Adrenal gland (tissue), 5 donors: ENCODE data around the gene CPLANE2.

Experiments used
- POLR2A ChIP-seq, 2 donors: fragments of 450-650 bp; IDR thresholded peaks; one replicate each; pipeline ENCODE4 v1.6.1; 2017; ENCODE audit warnings: antibody characterized with exemption in 2 of 2, mild to moderate bottlenecking in 2 of 2, moderate library complexity in 1 of 2
- TF ChIP-seq, protein P1 (sequence below), 6 experiments: fragments of 450-650 bp in 4 of 6; fragments of 200-600 bp in 2 of 6; sonication (generic) in 1 of 6; IDR thresholded peaks; 1 replicate in 5 of 6; 2 replicates in 1 of 6; pipeline versions ENCODE4 v1.5.1 to v1.8.0; 2016 to 2021; ENCODE audit warnings: antibody characterized with exemption in 6 of 6, mild to moderate bottlenecking in 2 of 6, moderate library complexity in 1 of 6
- donor health status: DM: no; HTN: no; CAD: no.

DNA sequence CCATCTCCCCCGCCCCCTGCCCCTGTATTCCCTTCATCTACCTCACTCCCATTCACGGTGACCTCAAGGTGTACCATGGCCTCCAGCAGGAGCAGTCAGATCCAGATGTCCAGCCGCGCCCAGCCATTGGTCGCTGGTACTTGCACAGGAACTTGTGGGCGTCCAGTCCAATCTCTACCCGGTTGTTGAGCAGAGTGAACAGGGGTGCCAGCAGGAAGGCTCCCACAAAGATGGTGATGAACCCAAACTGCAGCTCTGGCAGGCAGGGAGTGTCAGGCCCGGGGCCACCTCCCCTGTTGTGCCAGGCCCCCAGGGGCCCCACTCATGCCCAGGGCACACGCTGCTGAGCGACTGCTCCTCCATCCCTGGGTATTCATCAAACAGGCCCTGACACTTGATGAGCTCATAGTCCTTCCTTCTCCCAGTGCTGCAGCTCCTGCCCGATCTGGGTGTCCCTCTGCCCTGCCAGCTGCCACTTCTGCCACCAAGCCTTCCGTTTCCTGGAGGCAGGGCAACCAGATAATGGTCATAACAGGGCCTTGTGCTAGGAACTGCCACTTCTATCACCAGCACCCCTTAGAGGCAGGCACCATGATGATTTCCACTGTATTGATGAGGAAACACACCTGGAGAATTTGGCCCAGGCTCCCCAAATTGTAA is 18.8 kb downstream of the CPLANE2 start:
- TF ChIP-seq, protein P1, sequence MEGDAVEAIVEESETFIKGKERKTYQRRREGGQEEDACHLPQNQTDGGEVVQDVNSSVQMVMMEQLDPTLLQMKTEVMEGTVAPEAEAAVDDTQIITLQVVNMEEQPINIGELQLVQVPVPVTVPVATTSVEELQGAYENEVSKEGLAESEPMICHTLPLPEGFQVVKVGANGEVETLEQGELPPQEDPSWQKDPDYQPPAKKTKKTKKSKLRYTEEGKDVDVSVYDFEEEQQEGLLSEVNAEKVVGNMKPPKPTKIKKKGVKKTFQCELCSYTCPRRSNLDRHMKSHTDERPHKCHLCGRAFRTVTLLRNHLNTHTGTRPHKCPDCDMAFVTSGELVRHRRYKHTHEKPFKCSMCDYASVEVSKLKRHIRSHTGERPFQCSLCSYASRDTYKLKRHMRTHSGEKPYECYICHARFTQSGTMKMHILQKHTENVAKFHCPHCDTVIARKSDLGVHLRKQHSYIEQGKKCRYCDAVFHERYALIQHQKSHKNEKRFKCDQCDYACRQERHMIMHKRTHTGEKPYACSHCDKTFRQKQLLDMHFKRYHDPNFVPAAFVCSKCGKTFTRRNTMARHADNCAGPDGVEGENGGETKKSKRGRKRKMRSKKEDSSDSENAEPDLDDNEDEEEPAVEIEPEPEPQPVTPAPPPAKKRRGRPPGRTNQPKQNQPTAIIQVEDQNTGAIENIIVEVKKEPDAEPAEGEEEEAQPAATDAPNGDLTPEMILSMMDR (IDR thresholded peaks at IDR 0.05) = no peak
- TF ChIP-seq POLR2A (IDR thresholded peaks at IDR 0.05) = no peak
